NCI-H187 (cell line): Measurements from ENCODE around the gene KRTAP4-1.
"Not testable (repeated sequence)": the region's sequence is repeated elsewhere in the genome, so short reads cannot be mapped to it uniquely, and the experiment has no call there.

Experiments
- DNase-seq, 2 experiments: peaks; one replicate each; lab custom pipeline; 2025; lab: John Stamatoyannopoulos, UW

The KRTAP4-1 gene

DNA sequence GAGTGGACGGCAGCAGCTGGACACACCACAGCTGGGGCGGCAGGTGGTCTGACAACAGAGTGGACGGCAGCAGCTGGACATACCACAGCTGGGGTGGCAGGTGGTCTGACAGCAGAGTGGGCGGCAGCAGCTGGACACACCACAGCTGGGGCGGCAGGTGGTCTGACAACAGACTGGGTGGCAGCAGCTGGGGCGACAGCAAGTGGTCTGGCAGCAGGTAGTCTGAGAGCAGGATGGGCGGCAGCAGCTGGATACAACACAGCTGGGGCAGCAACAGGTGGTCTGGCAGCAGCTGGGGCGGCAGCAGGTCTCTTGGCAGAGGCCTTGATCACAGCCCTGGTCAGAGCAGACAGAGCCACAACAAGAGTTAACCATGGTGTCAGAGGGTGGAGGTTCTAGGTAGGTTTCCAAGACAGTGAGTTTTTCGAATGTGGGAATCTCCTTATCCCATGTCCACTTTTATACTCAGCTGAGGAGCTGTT is at the start of gene KRTAP4-1:
KRTAP4-1 (minus strand) TSS at position 432 of the 482 bp plus-strand sequence; CDS start at position 375, 57 bp downstream.
- DNase-seq: no peak

DNA sequence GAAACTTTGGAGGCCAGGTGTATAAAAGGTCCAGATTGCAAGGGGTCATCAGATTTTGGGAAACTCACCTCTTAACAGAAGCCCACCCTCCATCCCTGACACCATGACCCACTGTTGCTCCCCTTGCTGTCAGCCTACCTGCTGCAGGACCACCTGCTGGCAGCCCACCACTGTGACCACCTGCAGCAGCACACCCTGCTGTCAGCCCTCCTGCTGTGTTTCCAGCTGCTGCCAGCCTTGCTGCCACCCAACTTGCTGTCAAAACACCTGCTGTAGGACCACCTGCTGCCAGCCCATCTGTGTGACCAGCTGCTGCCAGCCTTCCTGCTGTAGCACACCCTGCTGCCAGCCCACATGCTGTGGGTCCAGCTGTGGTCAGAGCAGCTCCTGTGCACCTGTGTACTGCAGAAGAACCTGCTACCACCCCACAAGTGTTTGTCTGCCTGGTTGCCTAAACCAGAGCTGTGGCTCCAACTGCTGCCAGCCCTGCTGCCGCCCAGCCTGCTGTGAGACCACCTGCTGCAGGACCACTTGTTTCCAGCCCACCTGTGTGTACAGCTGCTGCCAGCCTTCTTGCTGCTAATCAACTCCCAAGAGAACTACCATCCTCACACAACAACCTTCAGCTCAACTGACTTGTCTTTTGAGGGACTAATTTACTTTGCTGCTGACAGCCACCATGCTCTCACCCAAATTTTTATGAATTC is 47.8 kb upstream of the KRTAP4-1 start, which contains the start of gene KRTAP9-3:
KRTAP9-3 (plus strand) TSS at position 51 of the 707 bp plus-strand sequence; CDS start at position 104, 53 bp downstream.
- DNase-seq: not testable (repeated sequence)

DNA sequence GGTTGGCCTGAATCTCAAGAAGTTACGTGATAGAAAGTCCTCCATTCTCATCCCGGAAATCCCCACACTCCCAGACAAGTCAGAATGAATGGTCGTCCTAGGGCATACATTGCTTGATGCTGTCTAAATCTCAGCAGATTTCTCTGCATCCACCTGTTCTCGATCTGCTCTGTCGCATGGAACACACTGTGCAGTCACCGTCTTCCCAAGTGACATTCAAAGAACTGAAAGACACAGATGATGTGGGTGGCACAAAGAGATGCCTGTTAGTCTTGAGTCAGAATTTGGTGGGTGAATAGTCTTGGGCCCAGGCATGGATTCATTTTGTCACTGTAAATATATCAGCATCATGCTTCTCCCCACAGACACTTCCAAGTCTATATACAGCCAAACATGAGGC is 47.0 kb upstream of the KRTAP4-1 start:
- no peak for DNase-seq

DNA sequence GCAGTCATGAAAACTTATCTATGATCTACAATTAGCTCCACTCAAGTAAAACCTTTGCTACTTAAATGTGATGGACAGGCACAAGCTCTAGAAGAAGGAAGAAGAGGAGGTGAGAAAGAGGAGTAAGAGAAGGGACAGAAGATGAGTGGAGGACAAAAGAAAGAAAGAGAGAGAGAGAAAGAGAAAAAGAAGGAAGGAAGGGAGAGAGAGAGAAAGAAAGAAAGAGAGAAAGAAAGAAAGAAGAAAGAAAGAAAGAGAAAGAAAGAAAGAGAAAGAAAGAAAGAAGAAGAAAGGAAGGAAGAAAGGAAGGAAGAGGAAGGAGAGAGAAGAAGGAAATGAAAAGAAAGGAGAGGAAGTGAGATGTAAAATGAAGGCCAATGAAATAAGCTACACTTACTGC is 45.4 kb upstream of the KRTAP4-1 start:
- DNase-seq: no peak

DNA sequence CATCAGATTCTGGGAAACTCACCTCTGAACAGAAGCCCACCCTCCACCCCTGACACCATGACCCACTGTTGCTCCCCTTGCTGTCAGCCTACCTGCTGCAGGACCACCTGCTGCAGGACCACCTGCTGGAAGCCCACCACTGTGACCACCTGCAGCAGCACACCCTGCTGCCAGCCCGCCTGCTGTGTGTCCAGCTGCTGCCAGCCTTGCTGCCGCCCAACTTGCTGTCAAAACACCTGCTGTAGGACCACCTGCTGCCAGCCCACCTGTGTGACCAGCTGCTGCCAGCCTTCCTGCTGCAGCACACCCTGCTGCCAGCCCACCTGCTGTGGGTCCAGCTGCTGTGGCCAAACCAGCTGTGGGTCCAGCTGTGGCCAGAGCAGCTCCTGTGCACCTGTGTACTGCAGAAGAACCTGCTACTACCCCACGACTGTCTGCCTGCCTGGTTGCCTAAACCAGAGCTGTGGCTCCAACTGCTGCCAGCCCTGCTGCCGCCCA is 41.9 kb upstream of the KRTAP4-1 start, which contains the start of gene KRTAP9-2:
KRTAP9-2 (plus strand) TSS at position 51 of the 498 bp plus-strand sequence; CDS start at position 58, 7 bp downstream.
- not testable (repeated sequence) for DNase-seq

DNA sequence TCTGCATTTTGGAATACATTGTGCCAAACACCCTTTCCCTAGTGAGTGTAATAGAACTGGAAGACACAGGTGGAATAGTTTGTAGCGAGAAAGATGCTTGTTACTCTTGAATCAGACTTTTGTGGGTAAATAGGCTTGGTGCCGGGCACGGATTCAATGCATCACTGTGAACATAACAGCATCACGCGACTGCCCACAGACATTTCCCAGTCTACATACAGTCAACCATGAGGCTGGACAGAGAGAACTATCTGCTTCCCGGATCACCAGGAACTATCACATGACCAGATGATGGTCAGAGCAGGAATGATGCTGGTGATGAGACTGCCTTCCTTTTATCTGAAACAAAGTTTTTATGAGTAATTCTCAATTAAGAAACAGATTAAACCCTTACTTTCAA is 41.3 kb upstream of the KRTAP4-1 start:
- DNase-seq: no peak

DNA sequence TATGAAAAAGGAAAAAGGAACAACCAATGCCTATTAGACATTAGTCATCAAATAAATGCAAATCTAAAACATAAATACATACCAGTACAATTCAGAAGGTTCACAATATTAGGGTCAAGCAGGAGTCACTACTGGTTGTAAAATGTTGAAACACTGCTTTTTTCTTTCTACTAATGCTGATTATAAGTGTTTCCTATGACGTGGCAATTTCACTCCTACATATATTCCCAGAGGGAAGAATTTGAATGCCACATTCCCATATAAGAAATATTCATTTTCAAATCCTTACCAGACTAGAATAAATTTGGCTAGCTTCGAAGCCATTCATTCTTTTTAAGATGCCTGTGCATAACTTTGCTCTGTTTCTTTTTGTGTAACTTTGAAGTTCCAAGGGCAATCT is 39.1 kb upstream of the KRTAP4-1 start:
- DNase-seq: no peak

DNA sequence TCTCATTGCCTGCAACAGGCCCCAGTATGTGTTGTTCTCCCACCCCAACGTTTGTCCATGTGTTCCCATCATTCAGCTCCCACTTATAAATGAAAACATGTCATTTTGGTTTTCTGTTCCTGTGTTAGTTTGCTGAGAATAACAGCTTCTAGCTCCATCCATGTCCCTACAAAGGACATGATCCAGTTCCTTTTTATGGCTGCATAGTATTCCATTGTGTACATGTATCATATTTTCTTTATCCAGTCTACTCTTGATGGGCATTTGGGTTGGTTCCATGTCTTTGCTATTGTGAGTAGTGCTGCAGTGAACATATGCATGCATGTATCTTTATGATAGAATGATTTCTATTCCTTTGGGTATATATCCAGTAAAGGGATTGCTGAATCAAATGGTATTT is 31.0 kb upstream of the KRTAP4-1 start:
- DNase-seq: no peak

DNA sequence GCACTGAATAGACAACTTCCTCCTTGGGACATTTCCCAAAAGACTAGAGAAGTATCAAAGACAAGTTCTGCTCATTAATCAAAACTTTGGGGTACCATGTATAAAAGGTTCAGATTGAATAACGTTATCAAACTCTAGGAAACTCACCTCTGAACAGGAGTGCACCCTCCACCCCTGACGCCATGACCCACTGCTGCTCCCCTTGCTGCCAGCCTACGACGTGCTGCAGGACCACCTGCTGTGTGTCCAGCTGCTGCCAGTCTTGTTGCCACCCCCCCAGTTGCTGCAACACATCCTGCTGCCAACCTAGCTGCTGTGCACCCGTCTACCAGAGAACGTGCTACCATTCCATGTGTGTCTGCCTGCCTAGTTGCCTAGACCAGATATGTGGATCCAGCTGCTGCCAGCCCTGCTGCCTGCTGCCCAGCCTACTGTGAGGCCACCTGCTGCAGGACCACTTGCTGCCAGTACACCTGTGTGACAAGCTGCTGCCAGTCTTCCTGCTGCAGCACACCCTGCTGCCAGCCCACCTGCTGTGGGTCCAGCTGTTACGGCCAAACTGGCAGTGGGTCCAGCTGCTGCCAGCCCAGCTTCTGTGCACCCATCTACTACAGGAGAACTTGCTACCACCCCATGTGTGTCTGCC is 27.9 kb upstream of the KRTAP4-1 start:
- no peak for DNase-seq

DNA sequence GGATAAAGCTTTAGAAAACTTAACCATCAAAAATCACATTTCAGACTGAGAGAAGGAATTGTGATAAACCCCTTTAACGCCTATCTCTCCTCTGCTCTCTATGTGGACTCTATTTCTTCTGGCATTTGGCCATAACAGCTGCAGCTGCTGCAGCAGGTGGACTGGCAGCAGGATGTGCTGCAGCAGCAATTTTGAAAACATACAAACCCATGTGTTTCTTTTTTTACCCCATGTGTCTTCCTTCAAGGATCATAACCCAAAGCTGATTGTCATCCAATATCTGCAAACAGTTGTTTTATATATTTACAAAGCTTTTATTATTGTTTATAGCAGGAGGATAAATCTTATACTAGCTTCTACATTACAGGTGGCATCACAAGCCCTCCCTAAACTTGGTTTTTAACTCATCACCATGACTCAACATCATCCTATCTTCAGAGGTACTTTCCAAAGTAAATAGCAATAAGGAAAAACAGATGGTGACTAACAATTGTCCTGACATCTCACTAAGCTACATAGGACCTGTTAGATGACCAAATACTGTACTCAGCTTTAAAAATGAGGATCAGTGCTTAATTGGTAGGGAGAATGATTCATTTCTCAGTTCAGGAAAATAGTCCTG is 27.2 kb upstream of the KRTAP4-1 start:
- DNase-seq: peak in 1 of 2 experiments; percentile 30

DNA sequence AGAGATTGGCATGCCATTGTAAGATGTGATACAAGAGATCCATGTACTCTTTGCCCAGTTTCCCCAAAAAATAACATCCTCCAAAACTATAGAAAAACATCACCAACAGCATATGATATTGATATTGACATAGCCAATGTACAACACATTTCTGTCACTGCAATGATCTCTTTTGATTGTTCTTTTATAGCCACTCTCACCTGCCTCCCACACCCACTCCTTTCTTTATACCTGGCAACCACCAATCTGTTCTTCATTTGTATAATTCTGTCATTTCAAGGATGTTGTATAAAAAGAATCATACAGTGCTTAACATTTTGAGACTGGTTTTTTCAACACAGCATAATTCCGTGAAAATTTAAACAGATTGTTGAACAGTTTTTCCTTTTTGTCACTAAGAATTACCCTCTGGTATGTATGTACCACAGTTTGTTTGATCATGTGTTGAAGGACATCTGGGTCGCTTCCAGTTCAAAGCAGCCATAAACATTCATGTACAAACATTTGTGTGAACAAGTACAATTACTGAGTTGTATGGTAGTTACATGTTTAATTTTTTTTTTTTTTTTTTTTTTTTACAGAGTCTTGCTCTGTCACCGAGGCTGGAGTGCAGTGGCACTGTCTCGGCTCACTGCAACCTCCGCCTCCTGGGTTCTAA is 14.8 kb upstream of the KRTAP4-1 start:
- DNase-seq: no peak

DNA sequence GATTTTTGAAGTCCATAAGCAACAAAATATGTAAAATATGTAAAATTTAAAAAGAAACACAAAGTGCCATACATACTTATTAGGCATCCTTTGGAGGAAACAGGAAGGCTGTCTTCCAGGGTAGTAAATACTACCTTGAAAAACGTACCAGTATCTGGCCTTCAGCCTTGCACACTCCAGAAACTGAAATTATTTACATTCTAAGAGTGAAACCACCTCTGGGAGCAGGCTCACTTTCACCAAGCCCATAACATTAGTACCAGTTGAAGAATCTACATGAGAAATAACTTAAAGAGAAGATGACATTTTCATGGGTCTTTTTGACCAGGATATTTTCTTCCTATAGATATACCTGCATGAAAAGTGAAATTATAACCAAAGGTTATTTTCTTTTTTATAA is 11.4 kb upstream of the KRTAP4-1 start:
- no peak for DNase-seq

DNA sequence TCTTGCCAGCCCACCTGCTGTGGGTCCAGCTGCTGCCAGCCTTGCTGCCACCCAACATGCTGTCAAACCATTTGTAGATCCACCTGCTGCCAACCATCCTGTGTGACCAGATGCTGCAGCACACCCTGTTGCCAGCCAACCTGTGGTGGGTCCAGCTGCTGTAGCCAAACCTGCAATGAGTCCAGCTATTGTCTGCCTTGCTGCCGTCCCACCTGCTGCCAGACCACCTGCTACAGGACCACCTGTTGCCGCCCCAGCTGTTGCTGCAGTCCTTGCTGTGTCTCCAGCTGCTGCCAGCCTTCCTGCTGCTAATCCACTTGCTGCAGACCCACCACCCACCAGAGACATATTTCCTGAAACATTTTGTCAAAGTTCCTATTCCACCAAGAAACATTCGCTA is 5.6 kb upstream of the KRTAP4-1 start:
- DNase-seq: no peak

DNA sequence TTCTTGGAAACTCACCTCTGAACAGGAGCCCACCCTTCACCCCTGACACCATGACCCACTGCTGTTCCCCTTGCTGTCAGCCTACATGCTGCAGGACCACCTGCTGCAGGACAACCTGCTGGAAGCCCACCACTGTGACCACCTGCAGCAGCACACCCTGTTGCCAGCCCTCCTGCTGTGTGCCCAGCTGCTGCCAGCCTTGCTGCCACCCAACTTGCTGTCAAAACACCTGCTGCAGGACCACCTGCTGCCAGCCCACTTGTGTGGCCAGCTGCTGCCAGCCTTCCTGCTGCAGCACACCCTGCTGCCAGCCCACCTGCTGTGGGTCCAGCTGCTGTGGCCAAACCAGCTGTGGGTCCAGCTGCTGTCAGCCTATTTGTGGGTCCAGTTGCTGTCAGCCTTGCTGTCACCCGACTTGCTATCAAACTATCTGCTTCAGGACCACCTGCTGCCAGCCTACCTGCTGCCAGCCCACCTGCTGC is 5.2 kb upstream of the KRTAP4-1 start, which contains the start of gene KRTAP9-1:
KRTAP9-1 (plus strand) TSS at position 51 of the 482 bp plus-strand sequence; CDS start at position 51, 0 bp downstream.
- DNase-seq: not testable (repeated sequence)

DNA sequence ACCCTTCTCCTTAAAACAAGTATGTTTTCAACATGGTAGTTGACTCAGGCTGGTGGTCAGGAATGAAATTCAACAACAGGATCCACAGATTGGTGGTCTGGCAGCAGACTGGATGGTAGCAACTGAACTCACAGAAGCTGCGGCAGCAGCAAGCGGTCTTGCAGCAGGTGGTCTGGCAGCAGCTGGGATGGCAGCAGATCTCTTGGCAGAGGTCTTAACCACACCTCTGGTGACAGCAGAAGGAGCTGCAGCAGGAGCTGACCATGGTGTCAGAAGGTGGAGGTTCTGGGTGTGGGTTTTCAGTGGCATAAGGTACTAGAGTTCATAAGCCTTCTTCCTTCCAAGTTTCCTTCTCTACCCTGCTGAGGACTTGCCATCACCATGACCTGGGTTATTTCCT is 2.2 kb upstream of the KRTAP4-1 start:
- no peak for DNase-seq

DNA sequence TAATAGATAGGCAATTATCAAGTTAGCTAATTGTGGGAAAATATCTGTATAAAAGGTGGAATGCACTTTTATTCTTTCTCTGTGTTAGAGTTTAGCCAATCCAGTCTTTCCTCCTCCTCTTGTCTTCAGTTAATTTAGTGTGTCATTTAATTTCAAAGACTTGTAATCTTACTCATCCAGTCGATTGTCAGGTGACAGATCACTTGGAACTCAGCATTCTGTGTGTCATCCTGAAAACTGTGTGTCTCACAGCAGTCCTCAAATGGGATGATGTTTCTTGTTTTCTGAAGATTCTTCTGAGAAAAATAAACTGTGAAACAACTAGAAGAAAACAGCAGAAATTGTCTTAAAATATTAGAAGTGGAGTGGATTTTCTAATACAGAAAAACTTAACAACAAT is 290 bp upstream of the KRTAP4-1 start:
- no peak for DNase-seq

DNA sequence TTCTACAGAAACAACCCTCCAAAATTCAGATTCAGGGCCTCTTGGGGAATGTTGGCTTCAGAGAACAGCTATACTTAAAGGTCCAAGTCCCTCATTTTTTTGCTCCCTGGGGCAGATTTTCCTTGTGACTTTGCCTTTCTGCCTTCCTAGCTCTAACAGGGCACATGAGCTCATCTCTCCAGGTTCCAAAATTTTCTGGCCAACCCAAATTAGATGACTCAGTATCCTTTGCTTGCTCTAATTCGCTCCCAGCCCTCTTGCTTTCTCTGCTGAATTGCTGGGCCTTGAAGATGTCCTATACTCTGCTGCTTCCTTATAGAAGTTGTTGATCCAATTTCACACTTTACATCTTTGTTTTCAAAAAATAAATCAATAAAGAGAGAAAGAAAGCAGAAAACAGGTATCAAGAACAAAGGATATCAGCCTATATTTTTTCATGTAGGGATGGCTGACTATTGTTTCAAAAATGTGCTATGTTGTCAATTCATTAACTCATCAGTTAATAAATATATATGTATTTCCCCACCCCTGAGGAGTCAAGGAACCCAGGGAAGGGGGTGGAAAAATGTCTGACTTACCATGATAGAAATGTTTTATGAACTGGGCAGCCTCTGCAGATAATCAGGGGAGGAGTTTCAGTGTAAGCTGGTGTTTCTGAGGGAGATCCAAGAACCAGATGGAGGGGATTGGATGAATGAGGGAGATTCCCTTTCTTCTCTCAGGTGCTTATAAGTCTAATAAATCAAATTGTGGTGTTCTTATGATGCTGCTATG is 5.7 kb downstream of the KRTAP4-1 start:
- no peak for DNase-seq

DNA sequence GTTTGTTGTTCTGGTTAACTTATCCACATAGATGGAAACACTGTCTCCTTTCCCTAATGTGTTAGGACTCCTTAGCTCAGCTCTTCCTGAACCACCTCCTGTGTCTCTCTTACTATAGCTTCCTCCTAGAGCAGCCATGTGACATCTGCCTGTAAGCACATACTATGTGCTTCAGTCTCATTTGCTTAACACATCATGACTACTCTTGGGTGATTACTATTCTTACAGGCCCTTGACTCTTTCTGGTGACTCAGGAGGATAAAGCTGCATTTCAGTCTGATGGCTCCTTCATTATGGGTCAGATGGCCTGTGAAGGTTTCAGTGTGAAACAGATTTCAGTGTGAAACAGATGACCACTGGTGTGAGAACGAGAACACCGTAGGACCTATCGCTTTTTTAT is 6.4 kb downstream of the KRTAP4-1 start:
- DNase-seq: no peak

DNA sequence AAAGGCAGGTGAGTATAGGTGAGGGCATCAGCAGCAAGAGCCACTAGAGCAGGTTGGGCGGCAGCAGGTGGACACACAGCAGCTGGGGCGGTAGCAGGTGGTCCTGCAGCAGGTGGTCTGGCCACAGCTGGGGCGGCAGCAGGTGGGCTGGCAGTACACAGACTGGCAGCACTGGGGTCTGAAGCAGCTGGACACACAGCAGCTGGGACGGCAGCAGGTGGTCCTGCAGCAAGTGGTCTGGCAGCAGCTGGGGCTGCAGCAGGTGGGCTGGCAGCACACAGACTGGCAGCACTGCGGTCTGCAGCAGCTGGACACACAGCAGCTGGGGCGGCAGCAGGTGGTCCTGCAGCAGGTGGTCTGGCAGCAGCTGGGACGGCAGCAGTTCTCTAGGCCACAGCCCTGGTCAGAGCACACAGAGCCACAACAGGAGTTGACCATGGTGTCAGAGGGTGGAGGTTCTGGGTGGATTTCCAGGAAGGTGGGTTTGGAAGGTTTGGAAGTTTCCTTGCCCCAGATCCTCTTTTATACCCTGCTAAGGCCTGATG is 6.9 kb downstream of the KRTAP4-1 start, which contains the start of gene KRTAP4-2:
KRTAP4-2 (minus strand) TSS at position 495 of the 545 bp plus-strand sequence; CDS start at position 438, 57 bp downstream.
- no peak for DNase-seq

DNA sequence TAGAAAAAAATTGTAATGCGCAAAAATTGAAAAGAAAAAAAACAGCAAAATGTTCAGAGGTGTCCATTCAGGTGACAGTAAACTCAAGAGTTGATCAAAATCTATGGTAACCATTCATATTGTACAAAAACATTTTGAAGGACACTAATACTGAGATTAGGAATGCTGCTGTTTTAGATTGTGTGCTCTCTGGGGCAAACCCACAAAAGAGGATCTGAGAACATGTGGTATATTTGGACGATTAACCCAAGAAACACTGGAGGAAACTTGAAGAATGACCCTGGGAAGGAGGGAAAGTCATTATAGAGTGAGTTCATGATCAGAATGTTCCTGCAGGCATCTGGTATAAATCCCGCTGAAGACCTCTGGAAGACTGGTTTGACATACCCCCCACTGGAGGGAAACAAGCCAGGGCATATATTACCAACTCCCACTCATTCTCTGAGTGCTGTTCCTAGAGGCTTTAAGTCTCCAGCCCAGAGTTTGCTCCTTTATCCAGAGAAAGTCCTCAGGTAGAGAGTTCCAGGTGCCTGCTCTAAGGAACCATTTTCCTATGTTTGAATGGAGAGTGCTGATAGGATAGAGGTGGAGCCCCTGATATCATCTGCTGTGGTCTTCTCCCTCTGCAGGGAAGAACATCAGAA is 7.8 kb downstream of the KRTAP4-1 start:
- DNase-seq: no peak
